MM.1S (cell line): ENCODE measurements around the gene ARSG.

Experiments
- CTCF ChIP-seq: fragments of 300-600 bp; sonication (generic); IDR thresholded peaks from 2 replicates; pipeline ENCODE4 v1.5.1; 2016; ENCODE audit warnings: antibody characterized with exemption, low read length, mixed read lengths
- EZH2 ChIP-seq: fragments of 300-600 bp; sonication (generic); optimal IDR thresholded peaks from 2 replicates; pipeline ENCODE3; 2017; ENCODE audit warnings: low read depth, mild to moderate bottlenecking, antibody characterized with exemption, low read length, mixed read lengths
- EZH2phosphoT487 ChIP-seq: fragments of 300-600 bp; sonication (generic); IDR thresholded peaks from 2 replicates; pipeline ENCODE4 v1.6.1; 2018; ENCODE audit warnings: antibody characterized with exemption, low read length

GRCh38 chr17:68433211-68433610 is 141.9 kb downstream of the ARSG start:
- TF ChIP-seq CTCF (no peak), EZH2 (no peak), EZH2phosphoT487 (no peak)
